ENCODE data around the gene NOPCHAP1.

Gene NOPCHAP1

DNA sequence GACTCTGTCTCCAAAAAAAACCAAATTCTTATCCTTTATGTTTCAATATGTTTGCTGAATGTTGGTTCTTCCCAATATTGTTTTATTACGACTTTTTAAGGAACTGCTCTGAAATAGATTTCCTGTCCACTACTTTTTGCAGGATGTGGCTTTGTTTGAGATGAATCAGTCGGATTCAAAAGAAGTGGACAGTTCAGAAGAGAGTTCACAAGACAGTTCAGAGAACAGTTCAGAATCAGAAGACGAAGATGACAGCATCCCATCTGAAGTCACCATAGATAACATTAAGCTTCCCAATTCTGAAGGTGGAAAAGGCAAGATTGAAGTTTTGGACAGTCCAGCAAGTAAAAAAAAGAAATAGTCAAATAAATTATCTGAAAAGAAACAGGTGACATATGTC lies 8.2 kb downstream of the NOPCHAP1 start:
- no peaks in the 10 kb centered on the region for H3K9me3 ChIP-seq (ENCODE audit: severe bottlenecking)

DNA sequence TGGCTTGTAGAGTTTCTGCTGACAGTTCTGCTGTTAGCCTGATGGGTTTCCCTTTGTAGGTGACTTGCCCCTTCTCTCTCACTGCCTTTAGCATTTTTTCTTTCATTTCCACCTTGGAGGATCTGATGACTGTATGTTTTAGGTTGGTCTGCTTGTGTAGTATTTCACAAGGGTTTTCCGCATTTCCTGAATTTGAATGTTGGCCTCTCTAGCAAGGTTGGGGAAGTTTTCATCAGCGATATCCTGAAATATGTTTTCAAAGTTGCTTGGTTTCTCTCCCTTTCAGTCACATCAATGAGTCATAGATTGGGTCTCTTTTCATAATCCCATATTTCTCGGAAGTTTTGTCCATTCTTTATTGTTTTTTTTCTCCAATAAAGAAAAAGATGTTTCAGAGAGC lies 11.4 kb downstream of the NOPCHAP1 start:
- DNase-seq (ENCODE audit: low spot score) = no peak
- H3K4me1 ChIP-seq (ENCODE audit: insufficient read depth, poor library complexity, severe bottlenecking) = no peaks in the 10 kb centered on the region
- H3K36me3 ChIP-seq (ENCODE audit: low read depth) = peaks cover 54% of the 10 kb centered on the region
- H3K27ac ChIP-seq (ENCODE audit: poor library complexity, severe bottlenecking) = no peak overlapping the region
- no peaks in the 10 kb centered on the region for H3K9me3 ChIP-seq (ENCODE audit: severe bottlenecking)
- TF ChIP-seq, protein P1, sequence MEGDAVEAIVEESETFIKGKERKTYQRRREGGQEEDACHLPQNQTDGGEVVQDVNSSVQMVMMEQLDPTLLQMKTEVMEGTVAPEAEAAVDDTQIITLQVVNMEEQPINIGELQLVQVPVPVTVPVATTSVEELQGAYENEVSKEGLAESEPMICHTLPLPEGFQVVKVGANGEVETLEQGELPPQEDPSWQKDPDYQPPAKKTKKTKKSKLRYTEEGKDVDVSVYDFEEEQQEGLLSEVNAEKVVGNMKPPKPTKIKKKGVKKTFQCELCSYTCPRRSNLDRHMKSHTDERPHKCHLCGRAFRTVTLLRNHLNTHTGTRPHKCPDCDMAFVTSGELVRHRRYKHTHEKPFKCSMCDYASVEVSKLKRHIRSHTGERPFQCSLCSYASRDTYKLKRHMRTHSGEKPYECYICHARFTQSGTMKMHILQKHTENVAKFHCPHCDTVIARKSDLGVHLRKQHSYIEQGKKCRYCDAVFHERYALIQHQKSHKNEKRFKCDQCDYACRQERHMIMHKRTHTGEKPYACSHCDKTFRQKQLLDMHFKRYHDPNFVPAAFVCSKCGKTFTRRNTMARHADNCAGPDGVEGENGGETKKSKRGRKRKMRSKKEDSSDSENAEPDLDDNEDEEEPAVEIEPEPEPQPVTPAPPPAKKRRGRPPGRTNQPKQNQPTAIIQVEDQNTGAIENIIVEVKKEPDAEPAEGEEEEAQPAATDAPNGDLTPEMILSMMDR (IDR thresholded peaks at IDR 0.05; ENCODE audit: poor library complexity, severe bottlenecking) = no peak
- ATAC-seq (ENCODE audit: low read depth) = no peak
- no peak overlapping the region for H3K4me3 ChIP-seq (ENCODE audit: severe bottlenecking)
- no peaks in the 10 kb centered on the region for H3K27me3 ChIP-seq (ENCODE audit: insufficient read depth, poor library complexity, severe bottlenecking)

More for the DNA sequence above, 8.2 kb downstream of the NOPCHAP1 start:
- TF ChIP-seq, protein P1 (IDR thresholded peaks at IDR 0.05; ENCODE audit: poor library complexity, severe bottlenecking) = no peak
- no peak overlapping the region for H3K27ac ChIP-seq (ENCODE audit: poor library complexity, severe bottlenecking)
- ATAC-seq (ENCODE audit: low read depth) (no peak), DNase-seq (ENCODE audit: low spot score) (no peak)
- peaks cover 62% of the 10 kb centered on the region for H3K36me3 ChIP-seq (ENCODE audit: low read depth)
- no peaks in the 10 kb centered on the region for H3K4me1 ChIP-seq (ENCODE audit: insufficient read depth, poor library complexity, severe bottlenecking)
- H3K4me3 ChIP-seq (ENCODE audit: severe bottlenecking) = no peak overlapping the region
- H3K27me3 ChIP-seq (ENCODE audit: insufficient read depth, poor library complexity, severe bottlenecking) = no peaks in the 10 kb centered on the region

DNA sequence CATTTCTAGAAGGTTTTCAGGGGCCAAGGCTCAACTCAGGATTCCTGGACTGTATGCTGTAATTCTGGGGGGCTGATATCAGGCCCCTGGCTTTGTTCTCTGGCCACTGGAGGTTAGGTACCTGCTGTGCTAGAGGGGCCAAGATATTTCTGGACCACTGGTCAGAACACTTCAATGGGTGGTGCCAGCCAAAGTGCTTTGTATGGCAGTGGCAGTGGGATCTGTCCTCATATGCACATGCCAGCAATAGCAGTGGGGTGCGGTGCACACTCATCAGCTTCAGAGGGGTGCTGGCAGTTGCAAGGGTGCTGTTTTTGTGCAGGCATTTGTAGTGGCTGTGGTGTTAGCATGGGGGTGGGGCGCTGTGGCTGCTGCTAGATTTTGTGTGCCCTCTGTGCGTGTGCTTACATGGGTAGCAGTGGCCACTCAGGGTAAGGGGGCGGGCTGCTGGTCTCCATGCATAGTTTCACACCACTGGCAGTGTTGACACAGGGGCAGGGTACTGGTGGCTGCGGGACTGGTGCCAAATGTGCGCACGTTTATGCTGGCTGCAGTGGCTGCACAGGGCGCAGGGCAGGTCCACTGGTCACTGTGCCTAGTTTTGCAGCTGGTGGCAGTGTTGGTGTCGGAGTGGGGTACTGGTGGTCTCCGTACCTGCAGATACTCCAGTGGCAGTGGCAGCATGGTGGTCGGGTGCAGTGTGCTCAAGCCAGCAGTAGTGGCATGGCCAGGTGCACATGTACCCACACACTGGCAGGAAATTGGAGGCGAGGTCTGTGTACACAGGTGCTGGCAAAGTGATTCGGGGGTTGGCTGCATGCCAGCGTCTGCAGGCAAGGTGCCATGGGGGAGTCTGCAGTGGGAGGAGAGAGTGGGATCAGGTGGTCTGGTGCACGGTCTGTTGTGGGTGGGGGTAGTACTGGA lies 12.6 kb downstream of the NOPCHAP1 start:
- no peak for DNase-seq (ENCODE audit: low spot score)
- TF ChIP-seq, protein P1 (IDR thresholded peaks at IDR 0.05; ENCODE audit: poor library complexity, severe bottlenecking) = no peak
- Histone ChIP-seq H3K36me3 (ENCODE audit: low read depth) (peaks cover 60% of the 10 kb centered on the region), H3K4me3 (ENCODE audit: severe bottlenecking) (no peak overlapping the region), H3K4me1 (ENCODE audit: insufficient read depth, poor library complexity, severe bottlenecking) (no peaks in the 10 kb centered on the region), H3K27me3 (ENCODE audit: insufficient read depth, poor library complexity, severe bottlenecking) (no peaks in the 10 kb centered on the region), H3K9me3 (ENCODE audit: severe bottlenecking) (no peaks in the 10 kb centered on the region), H3K27ac (ENCODE audit: poor library complexity, severe bottlenecking) (no peak overlapping the region)
- peak; percentile 49; the same call in 1 of the 3 replicates for ATAC-seq (ENCODE audit: low read depth)

DNA sequence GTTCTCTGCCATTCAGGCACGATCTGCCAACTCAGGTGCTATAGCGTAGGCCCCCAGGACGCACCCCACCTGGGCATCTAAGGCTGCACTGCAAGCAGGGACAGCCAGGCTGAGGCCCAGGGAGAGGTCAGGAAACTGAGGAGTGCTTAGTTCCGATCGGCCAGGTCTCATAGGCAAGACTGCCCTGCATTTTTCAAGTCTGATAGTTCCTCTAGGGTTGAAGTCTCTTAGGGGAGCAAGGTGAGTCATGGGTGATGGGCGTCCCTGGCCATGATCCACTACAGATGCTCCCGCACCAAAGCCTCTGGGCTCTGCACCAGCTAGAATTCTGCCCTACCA lies 13.2 kb downstream of the NOPCHAP1 start:
- Histone ChIP-seq H3K36me3 (ENCODE audit: low read depth) (peaks cover 65% of the 10 kb centered on the region), H3K27me3 (ENCODE audit: insufficient read depth, poor library complexity, severe bottlenecking) (no peaks in the 10 kb centered on the region), H3K27ac (ENCODE audit: poor library complexity, severe bottlenecking) (no peak overlapping the region), H3K4me1 (ENCODE audit: insufficient read depth, poor library complexity, severe bottlenecking) (no peaks in the 10 kb centered on the region), H3K9me3 (ENCODE audit: severe bottlenecking) (no peaks in the 10 kb centered on the region), H3K4me3 (ENCODE audit: severe bottlenecking) (no peak overlapping the region)
- ATAC-seq (ENCODE audit: low read depth) (no peak), DNase-seq (ENCODE audit: low spot score) (no peak)
- TF ChIP-seq, protein P1 (IDR thresholded peaks at IDR 0.05; ENCODE audit: poor library complexity, severe bottlenecking) = no peak

DNA sequence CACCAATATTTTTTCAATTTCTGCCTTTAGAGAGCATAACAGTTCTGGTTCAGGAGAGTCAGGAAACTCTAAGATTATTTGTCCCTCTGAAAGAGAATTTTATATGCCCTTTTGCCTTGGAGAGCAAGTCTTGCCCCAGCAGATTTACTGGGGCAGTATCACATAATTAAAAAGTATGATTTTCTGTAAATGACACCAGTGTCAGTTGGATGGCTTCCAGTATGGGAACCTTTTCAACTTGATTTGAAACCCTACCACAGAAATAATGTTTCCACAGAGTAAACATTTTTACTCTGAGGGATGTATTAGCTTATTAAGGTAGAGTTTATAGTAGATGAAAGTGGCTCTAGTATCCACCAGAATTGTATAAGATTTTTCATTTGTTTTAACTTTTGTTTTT lies 15.4 kb downstream of the NOPCHAP1 start:
- H3K27ac ChIP-seq (ENCODE audit: poor library complexity, severe bottlenecking) = no peak overlapping the region
- ATAC-seq (ENCODE audit: low read depth) (no peak), DNase-seq (ENCODE audit: low spot score) (no peak)
- no peaks in the 10 kb centered on the region for H3K4me1 ChIP-seq (ENCODE audit: insufficient read depth, poor library complexity, severe bottlenecking)
- H3K4me3 ChIP-seq (ENCODE audit: severe bottlenecking) = no peak overlapping the region
- H3K36me3 ChIP-seq (ENCODE audit: low read depth) = peaks cover 64% of the 10 kb centered on the region
- no peaks in the 10 kb centered on the region for H3K9me3 ChIP-seq (ENCODE audit: severe bottlenecking)
- no peaks in the 10 kb centered on the region for H3K27me3 ChIP-seq (ENCODE audit: insufficient read depth, poor library complexity, severe bottlenecking)
- TF ChIP-seq, protein P1 (IDR thresholded peaks at IDR 0.05; ENCODE audit: poor library complexity, severe bottlenecking) = no peak
